T-helper 17 cell (primary cell): ENCODE data around the gene SMIM44. TPM values are rescaled to one million over a fixed set of nuclear protein-coding genes. Genes with fewer than 3 reads are reported as not detected.
"Not testable (repeated sequence)": the region's sequence is repeated elsewhere in the genome, so short reads cannot be mapped to it uniquely, and the experiment has no call there.

ENCODE experiments used
- ATAC-seq: fragments of 150-1000 bp; cut with Tn5 transposase; 2 replicates; pipeline ENCODE4 v1.10.0; 2021; ENCODE audit warnings: mild to moderate bottlenecking, moderate library complexity
- DNase-seq, 3 donors: peaks; one replicate each; pipeline versions ENCODE4 v3.0.0 to v3.0.0-alpha.2; 2020 to 2021
- H3K9me3 ChIP-seq: one replicate; pipeline ENCODE4 v1.7.0; 2013; ENCODE audit warnings: low read length, mild to moderate bottlenecking; ENCODE audit not compliant: control insufficient read depth, poor library complexity, severe bottlenecking
- H3K27ac Mint-ChIP-seq: one replicate; pipeline ENCODE4 v1.8.0; 2022; ENCODE audit warnings: mild to moderate bottlenecking, moderate library complexity, mixed read lengths
- H3K27me3 Mint-ChIP-seq: one replicate; pipeline ENCODE4 v1.8.0; 2022; ENCODE audit warnings: mixed read lengths
- H3K36me3 Mint-ChIP-seq: one replicate; pipeline ENCODE4 v1.8.0; 2022; ENCODE audit warnings: low read depth, mixed read lengths
- H3K4me1 Mint-ChIP-seq: one replicate; pipeline ENCODE4 v1.8.0; 2022; ENCODE audit warnings: mild to moderate bottlenecking, mixed read lengths
- H3K4me3 Mint-ChIP-seq: one replicate; pipeline ENCODE4 v1.8.0; 2022; ENCODE audit warnings: mild to moderate bottlenecking, moderate library complexity, mixed read lengths
- total RNA-seq, 4 donors: library from RNA in 2 of 4; stranded (reverse) in 2 of 4; gene quantifications; one replicate each; pipeline ENCODE4 v1.2.3 and lab custom pipeline; 2022 to 2026

The SMIM44 gene
- total RNA-seq, 2 donors from 2014 or later: not detected

- H3K4me3 Mint-ChIP-seq: no peak overlapping the region
- no peaks in the 10 kb centered on the region for H3K9me3 ChIP-seq
- H3K27me3 Mint-ChIP-seq: no peaks in the 10 kb centered on the region
- no peaks in the 10 kb centered on the region for H3K36me3 Mint-ChIP-seq
- no peak for DNase-seq
- peaks cover 2% of the 10 kb centered on the region for H3K4me1 Mint-ChIP-seq
- no peak for ATAC-seq
- H3K27ac Mint-ChIP-seq: no peak overlapping the region
These were observed 32.3 kb downstream of the SMIM44 start for GRCh38 chr19:3450796-3451411.

- no peak overlapping the region for H3K4me3 Mint-ChIP-seq
- no peaks in the 10 kb centered on the region for H3K27me3 Mint-ChIP-seq
- H3K27ac Mint-ChIP-seq: no peak overlapping the region
- H3K9me3 ChIP-seq: no peaks in the 10 kb centered on the region
- peaks cover 2% of the 10 kb centered on the region for H3K4me1 Mint-ChIP-seq
- no peaks in the 10 kb centered on the region for H3K36me3 Mint-ChIP-seq
- ATAC-seq (no peak), DNase-seq (no peak)
These were observed 34.5 kb downstream of the SMIM44 start for GRCh38 chr19:3448616-3449334.

DNA sequence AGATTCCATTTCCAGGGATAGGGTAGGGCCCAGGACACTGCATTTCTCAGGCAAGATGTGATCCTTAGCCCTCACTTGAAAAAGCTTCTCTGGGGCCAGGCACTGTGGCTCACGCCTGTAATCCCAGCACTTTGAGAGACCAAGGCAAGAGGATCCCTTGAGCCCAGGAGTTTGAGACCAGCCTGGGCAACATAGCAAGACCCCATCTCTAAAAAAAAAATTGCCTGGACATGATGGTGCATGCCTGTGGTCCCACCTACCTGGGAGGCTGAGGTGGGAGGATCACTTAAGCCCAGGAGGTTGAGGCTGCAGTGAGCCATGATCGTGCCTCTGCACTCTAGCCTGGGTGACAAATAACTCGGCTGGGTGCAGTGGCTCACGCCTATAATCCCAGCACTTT is 36.6 kb downstream of the SMIM44 start:
- not testable (repeated sequence) for H3K4me3 Mint-ChIP-seq, H3K27me3 Mint-ChIP-seq, ATAC-seq, DNase-seq, H3K9me3 ChIP-seq, H3K36me3 Mint-ChIP-seq, H3K27ac Mint-ChIP-seq, H3K4me1 Mint-ChIP-seq

- ATAC-seq: no peak
- Mint-ChIP-seq H3K27me3 (no peaks in the 10 kb centered on the region), H3K36me3 (no peaks in the 10 kb centered on the region), H3K4me1 (peaks cover 4% of the 10 kb centered on the region), H3K4me3 (no peak overlapping the region), H3K27ac (no peak overlapping the region)
- no peak for DNase-seq
- H3K9me3 ChIP-seq: no peaks in the 10 kb centered on the region
These were observed 38.5 kb downstream of the SMIM44 start for GRCh38 chr19:3444695-3445234.

DNA sequence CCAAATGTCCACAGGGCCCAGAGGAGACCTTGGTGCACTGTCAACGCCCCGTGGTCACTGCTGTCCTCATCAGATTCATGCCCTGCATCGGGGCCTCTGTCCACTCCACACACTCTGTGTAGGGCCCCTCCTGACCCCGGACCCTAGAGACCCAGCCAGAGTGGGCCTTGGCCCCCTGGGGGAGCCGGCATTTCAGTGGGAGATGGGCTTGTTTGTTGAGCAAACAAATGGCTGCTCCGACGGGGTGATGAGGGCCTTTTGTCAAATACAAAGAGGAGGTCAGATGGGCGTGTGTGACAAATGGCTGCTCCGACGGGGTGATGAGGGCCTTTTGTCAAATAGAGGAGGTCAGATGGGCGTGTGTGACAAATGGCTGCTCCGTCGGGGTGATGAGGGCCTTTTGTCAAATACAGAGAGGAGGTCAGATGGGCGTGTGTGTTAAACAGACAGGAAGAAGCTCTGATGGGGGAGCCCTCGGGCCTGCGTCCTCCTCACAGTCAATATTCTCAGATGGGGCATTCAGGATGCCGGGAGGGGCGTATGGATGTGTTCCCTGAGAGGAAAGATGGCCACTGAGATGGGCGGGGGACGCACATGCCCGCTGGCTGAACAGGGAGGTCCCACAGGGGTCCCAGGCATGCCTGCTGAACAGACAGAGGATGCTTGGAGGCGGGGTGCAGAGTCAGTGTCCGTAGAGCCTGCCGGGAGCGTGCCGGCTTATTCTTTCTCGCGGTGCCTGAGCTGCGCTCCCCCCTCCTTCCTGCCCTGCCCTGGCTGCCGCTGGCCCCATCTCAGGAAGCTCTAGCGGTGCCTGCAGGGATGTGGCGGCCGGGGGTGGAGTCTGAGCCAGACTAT is 39.2 kb downstream of the SMIM44 start:
- Mint-ChIP-seq H3K27ac (no peak overlapping the region), H3K4me3 (no peak overlapping the region)
- ATAC-seq: no peak

GRCh38 chr19:3442487-3443071 is 40.7 kb downstream of the SMIM44 start:
- H3K36me3 Mint-ChIP-seq: no peaks in the 10 kb centered on the region
- H3K27ac Mint-ChIP-seq: no peak overlapping the region
- H3K27me3 Mint-ChIP-seq: no peaks in the 10 kb centered on the region

More for the DNA sequence above, 39.2 kb downstream of the SMIM44 start:
- no peaks in the 10 kb centered on the region for H3K9me3 ChIP-seq
- Mint-ChIP-seq H3K4me1 (peaks cover 4% of the 10 kb centered on the region), H3K36me3 (no peaks in the 10 kb centered on the region), H3K27me3 (no peaks in the 10 kb centered on the region)
- DNase-seq: no peak

DNA sequence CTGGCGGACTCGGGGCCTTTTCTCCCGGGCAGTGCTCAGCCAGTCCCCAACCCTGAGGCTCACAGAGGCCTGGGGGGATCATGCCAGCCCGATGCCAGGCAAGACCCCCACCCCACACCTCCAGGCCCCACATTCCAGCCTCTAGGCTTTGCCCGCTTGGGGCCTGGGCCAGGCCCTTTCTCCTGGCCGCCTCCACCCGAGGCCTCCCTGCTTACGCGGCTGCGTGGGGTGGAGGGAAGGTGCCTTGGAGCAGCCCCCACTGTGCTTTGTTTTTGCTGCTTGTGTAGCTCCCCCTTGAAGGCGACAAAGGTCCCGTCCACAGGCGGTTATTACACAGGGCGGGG is 41.3 kb downstream of the SMIM44 start:
- no peak for ATAC-seq
- no peaks in the 10 kb centered on the region for H3K9me3 ChIP-seq
- Mint-ChIP-seq H3K27ac (no peak overlapping the region), H3K27me3 (no peaks in the 10 kb centered on the region), H3K4me1 (peaks cover 4% of the 10 kb centered on the region), H3K4me3 (no peak overlapping the region), H3K36me3 (no peaks in the 10 kb centered on the region)
- no peak for DNase-seq

More at GRCh38 chr19:3442487-3443071, 40.7 kb downstream of the SMIM44 start:
- no peak for DNase-seq
- no peak overlapping the region for H3K4me3 Mint-ChIP-seq
- no peaks in the 10 kb centered on the region for H3K9me3 ChIP-seq
- peaks cover 4% of the 10 kb centered on the region for H3K4me1 Mint-ChIP-seq
- ATAC-seq: no peak

- H3K9me3 ChIP-seq: no peaks in the 10 kb centered on the region
- H3K27ac Mint-ChIP-seq: no peak overlapping the region
- ATAC-seq (no peak), DNase-seq (no peak)
- no peaks in the 10 kb centered on the region for H3K27me3 Mint-ChIP-seq
- H3K4me1 Mint-ChIP-seq: peaks cover 4% of the 10 kb centered on the region
- no peaks in the 10 kb centered on the region for H3K36me3 Mint-ChIP-seq
- H3K4me3 Mint-ChIP-seq: no peak overlapping the region
These were observed 41.9 kb downstream of the SMIM44 start for GRCh38 chr19:3441089-3441985.

DNA sequence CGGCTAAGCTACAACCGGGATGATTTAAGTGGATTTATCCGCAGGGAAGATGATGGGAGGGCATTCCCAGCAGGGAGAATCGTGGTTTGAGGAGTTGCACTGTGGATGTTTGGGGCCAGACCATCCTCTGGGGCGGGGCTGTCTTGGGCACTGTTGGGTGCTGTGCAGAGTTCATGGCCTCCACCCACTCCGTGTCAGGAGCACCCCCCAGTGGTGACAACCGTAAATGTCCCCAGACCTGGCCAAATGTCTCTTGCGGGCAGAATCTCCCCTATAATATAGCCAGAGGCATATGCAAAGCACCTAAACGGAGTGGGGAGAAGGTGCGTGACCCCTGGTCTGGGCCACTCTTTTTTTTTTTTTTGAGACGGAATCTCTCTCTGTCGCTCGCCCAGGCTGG is 43.2 kb downstream of the SMIM44 start:
- no peak overlapping the region for H3K27ac Mint-ChIP-seq
- ATAC-seq (peak; percentile 56), DNase-seq (peak; percentile 29 to 59 (median 30))
- peaks cover 8% of the 10 kb centered on the region for H3K4me1 Mint-ChIP-seq
- H3K4me3 Mint-ChIP-seq: no peak overlapping the region
- no peaks in the 10 kb centered on the region for H3K9me3 ChIP-seq
- no peaks in the 10 kb centered on the region for H3K27me3 Mint-ChIP-seq
- no peaks in the 10 kb centered on the region for H3K36me3 Mint-ChIP-seq

DNA sequence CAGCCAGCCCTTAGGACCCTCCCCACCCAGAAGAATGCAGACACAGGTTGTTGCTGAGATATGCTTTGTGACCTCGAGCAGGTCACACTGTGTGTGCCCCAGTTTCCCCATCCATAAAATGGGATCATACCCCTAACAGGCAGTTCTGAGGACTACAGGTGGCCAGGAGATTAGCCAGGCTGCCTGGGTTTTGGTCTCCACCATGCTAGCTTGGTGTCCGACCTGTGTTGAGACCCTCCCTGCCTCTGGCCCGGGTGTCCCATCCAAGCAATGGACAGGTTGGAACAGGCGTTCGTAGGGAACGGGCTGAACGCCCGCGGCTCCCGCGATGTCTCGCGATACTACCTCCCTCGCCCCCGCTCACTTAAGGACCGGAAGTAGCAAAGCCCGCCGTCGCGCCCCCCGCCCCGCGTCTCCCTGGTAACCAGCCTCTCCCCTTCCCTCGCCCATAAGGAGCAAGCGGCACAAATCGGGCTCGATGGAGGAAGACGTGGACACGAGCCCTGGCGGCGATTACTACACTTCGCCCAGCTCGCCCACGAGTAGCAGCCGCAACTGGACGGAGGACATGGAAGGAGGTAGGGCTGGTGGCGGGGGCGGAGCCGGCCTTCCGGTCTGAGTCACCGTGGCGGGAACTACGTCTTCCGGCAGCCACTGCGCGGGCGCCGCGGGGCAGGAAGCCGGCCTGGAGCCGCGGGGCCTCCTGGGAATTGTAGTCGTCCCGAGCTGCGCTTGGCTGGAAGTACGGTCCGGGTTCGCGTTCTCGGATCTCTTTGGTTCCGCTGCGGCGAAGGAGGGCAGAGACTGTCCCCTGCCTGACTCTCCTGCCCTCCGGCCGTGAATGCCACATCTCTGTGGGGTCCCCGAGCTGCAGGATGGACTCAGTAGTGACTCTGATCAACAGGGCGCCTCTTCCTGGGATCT is 48.3 kb downstream of the SMIM44 start:
- H3K27ac Mint-ChIP-seq: peak overlapping the region; percentile 91
- no peaks in the 10 kb centered on the region for H3K9me3 ChIP-seq
- peak overlapping the region; percentile 92 for H3K4me3 Mint-ChIP-seq
- H3K36me3 Mint-ChIP-seq: no peaks in the 10 kb centered on the region
- H3K27me3 Mint-ChIP-seq: no peaks in the 10 kb centered on the region
- DNase-seq (peak; percentile 87 to 91 (median 90)), ATAC-seq (peak; percentile 98)
- peaks cover 15% of the 10 kb centered on the region for H3K4me1 Mint-ChIP-seq

DNA sequence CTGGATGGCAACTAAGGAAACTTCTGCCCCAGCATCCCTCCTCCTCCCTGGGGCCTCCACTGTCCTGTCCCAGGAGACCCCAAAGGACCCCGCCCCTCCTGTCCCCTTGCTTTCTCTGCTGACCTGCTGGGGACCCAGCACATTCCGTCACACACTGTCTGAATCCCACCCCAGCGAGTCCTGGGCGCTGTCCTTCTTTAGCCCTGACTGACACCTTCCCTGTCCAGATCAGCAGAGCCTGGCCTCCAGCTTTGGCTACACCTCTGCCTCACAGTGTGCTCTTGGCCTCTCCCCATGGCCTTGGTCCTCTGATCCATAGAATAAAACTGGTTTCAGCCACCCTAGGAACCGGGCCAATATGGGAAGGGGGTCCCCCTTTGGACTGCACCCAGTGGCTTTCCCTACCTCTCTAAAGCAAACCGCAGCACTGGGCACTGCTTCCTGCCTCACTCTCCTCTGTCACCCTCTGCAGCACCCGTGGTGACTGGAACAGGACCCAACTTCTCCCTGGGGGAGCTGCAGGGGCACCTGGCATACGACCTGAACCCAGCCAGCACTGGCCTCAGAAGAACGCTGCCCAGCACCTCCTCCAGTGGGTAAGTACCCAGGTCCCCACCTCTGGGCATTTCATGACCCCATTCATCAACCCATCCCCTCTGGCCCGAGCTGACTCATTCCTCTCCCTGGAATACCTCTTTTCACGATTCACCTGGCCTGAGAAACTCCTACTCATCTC is 49.3 kb downstream of the SMIM44 start:
- H3K27me3 Mint-ChIP-seq: no peaks in the 10 kb centered on the region
- peaks cover 15% of the 10 kb centered on the region for H3K4me1 Mint-ChIP-seq
- H3K9me3 ChIP-seq: no peaks in the 10 kb centered on the region
- peak overlapping the region; percentile 91 for H3K27ac Mint-ChIP-seq
- no peak for ATAC-seq
- DNase-seq: no peak
- H3K4me3 Mint-ChIP-seq: peak overlapping the region; percentile 92
- no peaks in the 10 kb centered on the region for H3K36me3 Mint-ChIP-seq
